Gastrocnemius medialis (tissue), 4 donors: Measurements from ENCODE around the gene CPA4.

Experiments
- CTCF ChIP-seq, 5 experiments: fragments of 450-650 bp in 3 of 5; fragments of 200-600 bp in 2 of 5; sonication (generic) in 2 of 5; IDR thresholded peaks in 4 of 5; conservative IDR thresholded peaks in 1 of 5; 1 replicate in 4 of 5; 2 replicates in 1 of 5; pipeline ENCODE4 v1.5.1; 2016 to 2019; ENCODE audit warnings: antibody characterized with exemption in 5 of 5, mild to moderate bottlenecking in 3 of 5, moderate library complexity in 3 of 5
- POLR2A ChIP-seq, 2 donors: fragments of 450-650 bp; IDR thresholded peaks; one replicate each; pipeline ENCODE4 v1.6.1; 2017; ENCODE audit warnings: antibody characterized with exemption in 2 of 2, mild to moderate bottlenecking in 2 of 2, moderate library complexity in 2 of 2

GRCh38 chr7:130309986-130310385 is 17.0 kb downstream of the CPA4 start:
- TF ChIP-seq CTCF (IDR thresholded peaks at IDR 0.05 in 4 of 5, conservative IDR thresholded peaks at IDR 0.05 in 1 of 5), result no peak
- TF ChIP-seq POLR2A (IDR thresholded peaks at IDR 0.05), result no peak
